Measurements from ENCODE around the gene ABHD11.

Gene ABHD11

DNA sequence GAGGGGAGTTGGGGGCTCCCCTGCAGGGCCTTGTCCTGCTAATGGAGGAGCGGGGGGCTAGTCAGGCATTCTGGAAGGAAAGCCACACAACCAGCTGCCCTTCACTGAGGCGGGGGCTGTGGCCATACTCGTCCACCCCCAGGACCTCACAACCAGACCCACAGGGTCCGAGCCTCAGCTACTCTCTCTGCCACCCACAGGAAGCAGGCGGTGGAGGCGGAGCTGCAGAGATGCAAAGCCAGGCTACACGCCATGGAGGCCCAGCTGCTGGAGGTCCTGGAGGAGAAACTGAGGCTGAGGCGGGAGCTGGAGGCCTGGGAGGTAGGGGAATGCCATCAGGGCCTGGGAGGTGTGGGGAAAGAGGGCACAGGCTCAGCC lies 3.1 kb downstream of the ABHD11 start:
- DNase-seq (ENCODE audit: low read depth), result no peak
- no peak overlapping the region for H3K4me3 ChIP-seq (replicated peaks; ENCODE audit: low read depth, low read length)
- no peak for TF ChIP-seq CTCF (IDR thresholded peaks at IDR 0.05; ENCODE audit: low read length, missing control alignments)

GRCh38 chr7:73734619-73735527 lies 3.7 kb downstream of the ABHD11 start:
- peak; percentile 82 for TF ChIP-seq CTCF (IDR thresholded peaks at IDR 0.05; ENCODE audit: low read length, missing control alignments)
- H3K4me3 ChIP-seq (replicated peaks; ENCODE audit: low read depth, low read length), result no peak overlapping the region
- DNase-seq (ENCODE audit: low read depth), result peak; percentile 85

DNA sequence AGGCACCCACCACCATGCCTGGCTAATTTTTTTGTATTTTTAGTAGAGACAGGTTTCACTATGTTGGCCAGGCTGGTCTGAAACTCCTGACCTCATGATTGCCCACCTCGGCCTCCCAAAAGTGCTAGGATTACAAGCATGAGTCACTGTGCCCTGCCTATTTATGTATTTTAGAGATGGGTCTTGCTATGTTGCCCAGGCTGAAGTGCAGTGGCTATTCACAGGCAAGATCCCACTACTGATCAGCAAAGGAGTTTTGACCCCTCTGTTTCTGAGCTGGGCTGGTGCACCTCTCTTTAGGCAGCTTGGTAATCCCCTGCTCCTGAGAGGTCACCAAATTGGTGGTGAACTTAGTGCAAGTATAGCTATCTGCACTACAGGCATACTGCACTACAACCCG lies 6.2 kb downstream of the ABHD11 start:
- no peak overlapping the region for H3K4me3 ChIP-seq (replicated peaks; ENCODE audit: low read depth, low read length)
- TF ChIP-seq CTCF (IDR thresholded peaks at IDR 0.05; ENCODE audit: low read length, missing control alignments), result no peak
- no peak for DNase-seq (ENCODE audit: low read depth)

GRCh38 chr7:73730485-73730884 lies 8.1 kb downstream of the ABHD11 start:
- H3K4me3 ChIP-seq (replicated peaks; ENCODE audit: low read depth, low read length), result no peak overlapping the region
- DNase-seq (ENCODE audit: low read depth), result no peak
- TF ChIP-seq CTCF (IDR thresholded peaks at IDR 0.05; ENCODE audit: low read length, missing control alignments), result no peak

DNA sequence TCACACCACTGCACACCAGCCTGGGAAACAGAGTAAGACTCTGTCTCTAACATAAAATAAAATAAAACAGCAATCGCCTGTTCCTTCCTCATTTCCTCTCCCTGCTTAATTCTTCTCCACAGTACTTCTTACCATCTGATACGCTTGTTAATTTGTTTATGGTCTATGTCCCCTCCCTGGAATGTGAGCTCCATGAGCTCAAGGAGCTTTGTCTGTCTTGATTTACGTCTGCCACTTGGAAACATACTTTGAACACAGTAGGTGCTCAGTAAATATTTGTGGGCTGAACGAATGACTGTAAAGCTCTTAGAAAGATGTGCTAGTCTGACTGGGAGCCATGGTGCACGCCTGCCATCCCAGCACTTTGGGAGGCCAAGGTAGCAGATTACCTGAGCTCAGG lies 10.1 kb downstream of the ABHD11 start:
- DNase-seq (ENCODE audit: low read depth), result no peak
- TF ChIP-seq CTCF (IDR thresholded peaks at IDR 0.05; ENCODE audit: low read length, missing control alignments), result no peak
- no peak overlapping the region for H3K4me3 ChIP-seq (replicated peaks; ENCODE audit: low read depth, low read length)

DNA sequence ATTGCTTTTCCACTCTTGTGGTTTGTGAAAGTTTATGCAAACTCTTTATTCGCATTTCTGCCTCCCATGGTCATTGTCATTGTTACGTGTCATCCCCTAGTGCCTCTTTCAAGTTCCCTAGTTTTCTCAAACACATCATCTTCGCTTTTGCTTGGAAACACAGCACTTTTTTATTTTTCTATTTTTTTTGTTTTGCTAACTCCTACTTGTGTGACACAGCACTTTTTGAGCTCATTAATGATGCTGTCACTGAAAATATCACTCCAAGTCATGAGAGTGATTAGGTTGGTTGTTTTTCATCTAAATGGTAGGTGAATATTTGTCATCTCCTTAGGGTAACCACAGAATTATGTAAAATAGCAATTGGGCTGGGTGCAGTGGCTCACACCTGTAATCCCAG lies 10.7 kb downstream of the ABHD11 start:
- no peak overlapping the region for H3K4me3 ChIP-seq (replicated peaks; ENCODE audit: low read depth, low read length)
- DNase-seq (ENCODE audit: low read depth), result no peak
- no peak for TF ChIP-seq CTCF (IDR thresholded peaks at IDR 0.05; ENCODE audit: low read length, missing control alignments)

DNA sequence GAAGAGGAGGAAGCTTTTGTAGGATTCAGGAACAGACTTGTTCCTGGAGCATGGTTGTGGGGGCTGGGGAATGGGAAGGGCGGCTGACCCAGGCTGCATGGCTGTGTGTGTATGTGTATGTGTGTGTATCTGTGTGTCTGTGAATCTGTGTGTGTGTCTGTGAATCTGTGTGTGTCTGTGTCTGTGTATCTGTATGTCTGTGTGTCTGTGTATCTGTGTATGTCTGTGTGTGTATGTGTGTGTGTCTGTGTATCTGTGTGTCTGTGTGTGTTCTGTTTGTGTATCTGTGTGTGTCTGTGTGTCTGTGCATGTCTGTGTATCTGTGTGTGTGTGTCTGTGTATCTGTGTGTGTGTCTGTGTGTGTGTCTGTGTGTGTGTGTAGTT lies 12.5 kb downstream of the ABHD11 start:
- TF ChIP-seq CTCF (IDR thresholded peaks at IDR 0.05; ENCODE audit: low read length, missing control alignments), result no peak
- H3K4me3 ChIP-seq (replicated peaks; ENCODE audit: low read depth, low read length), result no peak overlapping the region
- DNase-seq (ENCODE audit: low read depth), result no peak

All from fibroblast of pulmonary artery (primary cell).